PC-3 (cell line): ENCODE results near the gene BPGM.

Experiments
- EZH2phosphoT487 ChIP-seq: fragments of 300-600 bp; sonication (generic); IDR thresholded peaks from 2 replicates; pipeline ENCODE4 v1.6.1; 2018; ENCODE audit warnings: mild to moderate bottlenecking, antibody characterized with exemption, low read length, borderline replicate concordance
- TF ChIP-seq, protein P1 (sequence below): fragments of 300-600 bp; sonication (generic); conservative IDR thresholded peaks from 2 replicates; pipeline ENCODE4 v1.5.1; 2017; ENCODE audit warnings: antibody characterized with exemption, low read depth, mild to moderate bottlenecking, low read length

GRCh38 chr7:134706468-134706867 lies 59.8 kb downstream of the BPGM start:
- TF ChIP-seq, protein P1, sequence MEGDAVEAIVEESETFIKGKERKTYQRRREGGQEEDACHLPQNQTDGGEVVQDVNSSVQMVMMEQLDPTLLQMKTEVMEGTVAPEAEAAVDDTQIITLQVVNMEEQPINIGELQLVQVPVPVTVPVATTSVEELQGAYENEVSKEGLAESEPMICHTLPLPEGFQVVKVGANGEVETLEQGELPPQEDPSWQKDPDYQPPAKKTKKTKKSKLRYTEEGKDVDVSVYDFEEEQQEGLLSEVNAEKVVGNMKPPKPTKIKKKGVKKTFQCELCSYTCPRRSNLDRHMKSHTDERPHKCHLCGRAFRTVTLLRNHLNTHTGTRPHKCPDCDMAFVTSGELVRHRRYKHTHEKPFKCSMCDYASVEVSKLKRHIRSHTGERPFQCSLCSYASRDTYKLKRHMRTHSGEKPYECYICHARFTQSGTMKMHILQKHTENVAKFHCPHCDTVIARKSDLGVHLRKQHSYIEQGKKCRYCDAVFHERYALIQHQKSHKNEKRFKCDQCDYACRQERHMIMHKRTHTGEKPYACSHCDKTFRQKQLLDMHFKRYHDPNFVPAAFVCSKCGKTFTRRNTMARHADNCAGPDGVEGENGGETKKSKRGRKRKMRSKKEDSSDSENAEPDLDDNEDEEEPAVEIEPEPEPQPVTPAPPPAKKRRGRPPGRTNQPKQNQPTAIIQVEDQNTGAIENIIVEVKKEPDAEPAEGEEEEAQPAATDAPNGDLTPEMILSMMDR = no peak
- no peak for TF ChIP-seq EZH2phosphoT487
